Karpas-422 (cell line): ENCODE measurements around the gene DAZAP1. TPM values are rescaled to one million over a fixed set of nuclear protein-coding genes. Genes with fewer than 3 reads are reported as not detected.
A peak's percentile ranks its signal among the peaks of the same experiment; 100 is the strongest.

Experiments
- DNase-seq: peaks from one replicate; pipeline ENCODE4 v3.0.0-alpha.2; 2015
- H2AFZ ChIP-seq: fragments of 200-600 bp; sonication (generic); 2 replicates; pipeline ENCODE4 v1.6.1; 2014; ENCODE audit warnings: antibody characterized with exemption, low read length, mixed read lengths
- H3K27ac ChIP-seq: fragments of 200-600 bp; sonication (generic); 2 replicates; pipeline ENCODE4 v1.5.1; 2014; ENCODE audit warnings: mild to moderate bottlenecking, low read length, moderate library complexity
- H3K27me3 ChIP-seq: fragments of 200-600 bp; sonication (generic); 2 replicates; pipeline ENCODE4 v1.6.1; 2014; ENCODE audit warnings: low read length, mixed read lengths
- H3K36me3 ChIP-seq: fragments of 200-600 bp; sonication (generic); 2 replicates; pipeline ENCODE4 v1.6.1; 2014; ENCODE audit warnings: low read length, mixed read lengths; ENCODE audit not compliant: insufficient read depth
- H3K4me1 ChIP-seq: fragments of 200-600 bp; sonication (generic); 2 replicates; pipeline ENCODE4 v1.6.1; 2014; ENCODE audit warnings: mild to moderate bottlenecking, low read length, mixed read lengths
- H3K4me2 ChIP-seq: fragments of 200-600 bp; sonication (generic); 2 replicates; pipeline ENCODE4 v1.6.1; 2014; ENCODE audit warnings: low read length, low read depth, mild to moderate bottlenecking; ENCODE audit not compliant: poor library complexity, severe bottlenecking
- H3K4me3 ChIP-seq: fragments of 200-600 bp; sonication (generic); 2 replicates; pipeline ENCODE4 v1.5.1; 2014; ENCODE audit warnings: mild to moderate bottlenecking, antibody characterized with exemption, low read length, mixed read lengths
- H3K79me2 ChIP-seq: fragments of 200-600 bp; sonication (generic); 2 replicates; pipeline ENCODE4 v1.6.1; 2014; ENCODE audit warnings: mild to moderate bottlenecking, low read length, mixed read lengths
- H3K9ac ChIP-seq: fragments of 200-600 bp; sonication (generic); 2 replicates; pipeline ENCODE4 v1.6.0; 2014; ENCODE audit warnings: low read length
- H3K9me2 ChIP-seq: fragments of 200-600 bp; sonication (generic), shearing (Covaris generic); replicated peaks from 2 replicates; pipeline ENCODE4 v1.6.0; 2014; ENCODE audit warnings: mild to moderate bottlenecking, low read length, moderate library complexity; ENCODE audit not compliant: insufficient read depth
- H3K9me3 ChIP-seq: fragments of 300-700, 200-600 bp; sonication (generic); 2 replicates; pipeline ENCODE4 v1.6.1; 2014; ENCODE audit warnings: low read length, mixed read lengths
- H4K20me1 ChIP-seq: fragments of 200-600 bp; sonication (generic); 2 replicates; pipeline ENCODE4 v1.6.1; 2014; ENCODE audit warnings: mild to moderate bottlenecking, antibody characterized with exemption, low read length, low read depth; ENCODE audit not compliant: insufficient read depth
- total RNA-seq: library from RNA; depleted of rRNA; stranded (reverse); fragments of >200 nt; shearing (Covaris generic); gene quantifications from 2 replicates; pipeline ENCODE4 v1.2.3, GENCODE V29; 2014; ENCODE audit warnings: low replicate concordance

The DAZAP1 gene
- total RNA-seq, 1 experiment from 2014 or later: 110 TPM

GRCh38 chr19:1466018-1466460 lies 58.7 kb downstream of the DAZAP1 start:
- DNase-seq: no peak
- Histone ChIP-seq H3K9me2 (no peaks in the 10 kb centered on the region), H2AFZ (no peak overlapping the region), H3K4me3 (no peak overlapping the region), H3K4me2 (no peak overlapping the region), H4K20me1 (peaks cover 11% of the 10 kb centered on the region; the same call in 1 of the 2 replicates), H3K9ac (no peak overlapping the region), H3K4me1 (peaks cover 15% of the 10 kb centered on the region), H3K9me3 (no peaks in the 10 kb centered on the region), H3K79me2 (no peaks in the 10 kb centered on the region), H3K27ac (no peak overlapping the region), H3K27me3 (no peaks in the 10 kb centered on the region), H3K36me3 (no peaks in the 10 kb centered on the region)

GRCh38 chr19:1466461-1467214 lies 59.3 kb downstream of the DAZAP1 start:
- DNase-seq: no peak
- Histone ChIP-seq H3K9me2 (no peaks in the 10 kb centered on the region), H2AFZ (no peak overlapping the region), H3K4me3 (no peak overlapping the region), H4K20me1 (peaks cover 17% of the 10 kb centered on the region; the same call in 1 of the 2 replicates), H3K36me3 (no peaks in the 10 kb centered on the region), H3K4me2 (no peak overlapping the region), H3K9me3 (no peaks in the 10 kb centered on the region), H3K9ac (no peak overlapping the region), H3K27ac (no peak overlapping the region), H3K27me3 (no peaks in the 10 kb centered on the region), H3K79me2 (no peaks in the 10 kb centered on the region), H3K4me1 (peaks cover 21% of the 10 kb centered on the region)

GRCh38 chr19:1467215-1467489 lies 59.8 kb downstream of the DAZAP1 start:
- no peaks in the 10 kb centered on the region for H3K36me3 ChIP-seq

GRCh38 chr19:1467490-1468273 lies 60.3 kb downstream of the DAZAP1 start:
- Histone ChIP-seq H3K9ac (no peak overlapping the region), H3K27ac (no peak overlapping the region), H3K27me3 (no peaks in the 10 kb centered on the region), H3K4me1 (peaks cover 21% of the 10 kb centered on the region), H3K9me2 (no peaks in the 10 kb centered on the region), H3K4me3 (no peak overlapping the region), H3K4me2 (peak overlapping the region; percentile 65), H3K79me2 (no peaks in the 10 kb centered on the region), H2AFZ (no peak overlapping the region), H3K9me3 (no peaks in the 10 kb centered on the region), H3K36me3 (no peaks in the 10 kb centered on the region), H4K20me1 (peaks cover 27% of the 10 kb centered on the region; the same call in 1 of the 2 replicates)
- DNase-seq: no peak

More at GRCh38 chr19:1467215-1467489, 59.8 kb downstream of the DAZAP1 start:
- no peak overlapping the region for H3K9ac ChIP-seq
- peaks cover 21% of the 10 kb centered on the region for H3K4me1 ChIP-seq
- H2AFZ ChIP-seq: no peak overlapping the region
- H3K4me3 ChIP-seq: no peak overlapping the region
- peaks cover 22% of the 10 kb centered on the region; the same call in 1 of the 2 replicates for H4K20me1 ChIP-seq
- no peak overlapping the region for H3K4me2 ChIP-seq
- DNase-seq: no peak
- H3K27me3 ChIP-seq: no peaks in the 10 kb centered on the region
- no peaks in the 10 kb centered on the region for H3K9me2 ChIP-seq
- no peak overlapping the region for H3K27ac ChIP-seq
- H3K79me2 ChIP-seq: no peaks in the 10 kb centered on the region
- H3K9me3 ChIP-seq: no peaks in the 10 kb centered on the region

GRCh38 chr19:1468274-1468820 lies 61.0 kb downstream of the DAZAP1 start:
- Histone ChIP-seq H3K36me3 (no peaks in the 10 kb centered on the region), H3K9me3 (no peaks in the 10 kb centered on the region), H4K20me1 (peaks cover 34% of the 10 kb centered on the region; the same call in 1 of the 2 replicates), H3K4me2 (peak overlapping the region; percentile 65), H3K27ac (no peak overlapping the region), H3K27me3 (no peaks in the 10 kb centered on the region), H3K79me2 (no peaks in the 10 kb centered on the region), H3K4me1 (peaks cover 21% of the 10 kb centered on the region), H3K4me3 (peak overlapping the region; percentile 64), H3K9ac (peak overlapping the region; percentile 69), H2AFZ (no peak overlapping the region), H3K9me2 (no peaks in the 10 kb centered on the region)
- no peak for DNase-seq

GRCh38 chr19:1468821-1469254 lies 61.5 kb downstream of the DAZAP1 start:
- H3K36me3 ChIP-seq: no peaks in the 10 kb centered on the region
- peaks cover 21% of the 10 kb centered on the region for H3K4me1 ChIP-seq
- H2AFZ ChIP-seq: no peak overlapping the region
- H3K27me3 ChIP-seq: no peaks in the 10 kb centered on the region
- H3K27ac ChIP-seq: no peak overlapping the region
- peak overlapping the region; percentile 65 for H3K4me2 ChIP-seq
- no peaks in the 10 kb centered on the region for H3K9me2 ChIP-seq
- DNase-seq: peak; percentile 74
- peak overlapping the region; percentile 69 for H3K9ac ChIP-seq
- no peaks in the 10 kb centered on the region for H3K79me2 ChIP-seq
- peak overlapping the region; percentile 64; the same call in 1 of the 2 replicates for H3K4me3 ChIP-seq
- H4K20me1 ChIP-seq: peaks cover 38% of the 10 kb centered on the region; the same call in 1 of the 2 replicates
- no peaks in the 10 kb centered on the region for H3K9me3 ChIP-seq

- Histone ChIP-seq H3K36me3 (no peaks in the 10 kb centered on the region), H3K4me3 (peak overlapping the region; percentile 64; the same call in 1 of the 2 replicates), H3K4me2 (no peak overlapping the region), H3K27ac (no peak overlapping the region), H3K4me1 (peaks cover 21% of the 10 kb centered on the region), H3K9ac (peak overlapping the region; percentile 69), H3K9me2 (no peaks in the 10 kb centered on the region), H3K79me2 (no peaks in the 10 kb centered on the region), H4K20me1 (peaks cover 40% of the 10 kb centered on the region; the same call in 1 of the 2 replicates), H3K27me3 (no peaks in the 10 kb centered on the region), H3K9me3 (no peaks in the 10 kb centered on the region), H2AFZ (no peak overlapping the region)
- peak; percentile 83 for DNase-seq
These were observed 62.1 kb downstream of the DAZAP1 start for GRCh38 chr19:1469255-1470054.
